GM23338 (cell line): Measurements from ENCODE around the gene TUBB1.

Experiments used
- CTCF ChIP-seq, 2 experiments: fragments of 200-600 bp in 1 of 2; sonication (generic) in 1 of 2; conservative IDR thresholded peaks; 2 replicates each; pipeline versions ENCODE4 v1.5.1 to v1.6.1; 2016 to 2017; ENCODE audit warnings: antibody characterized with exemption in 2 of 2, low read depth in 2 of 2, mild to moderate bottlenecking in 2 of 2, moderate library complexity in 1 of 2
- ETS1 ChIP-seq: IDR thresholded peaks from 2 replicates; pipeline ENCODE4 v1.6.1; 2016; ENCODE audit warnings: antibody characterized with exemption
- EZH2 ChIP-seq: fragments of 200-600 bp; sonication (generic); IDR thresholded peaks from one replicate; pipeline ENCODE4 v1.8.0; 2017; ENCODE audit warnings: antibody characterized with exemption, mild to moderate bottlenecking, low read depth; ENCODE audit not compliant: unreplicated experiment
- JUNB ChIP-seq: IDR thresholded peaks from one replicate; pipeline ENCODE4 v1.6.1; 2016; ENCODE audit warnings: antibody characterized with exemption; ENCODE audit not compliant: unreplicated experiment
- NANOG ChIP-seq: IDR thresholded peaks from 2 replicates; pipeline ENCODE4 v1.6.1; 2016; ENCODE audit warnings: antibody characterized with exemption, borderline replicate concordance
- POLR2AphosphoS5 ChIP-seq: IDR thresholded peaks from 2 replicates; pipeline ENCODE4 v1.6.1; 2016; ENCODE audit warnings: antibody characterized with exemption, low read depth
- REST ChIP-seq: IDR thresholded peaks from one replicate; pipeline ENCODE4 v1.6.1; 2018; ENCODE audit warnings: antibody characterized with exemption; ENCODE audit not compliant: unreplicated experiment
- ZNF462 ChIP-seq: fragments of 250-450 bp; sonication (Bioruptor Pico); IDR thresholded peaks from 2 replicates; pipeline ENCODE4 v1.5.0; 2020; ENCODE audit warnings: mild to moderate bottlenecking, moderate library complexity

- TF ChIP-seq CTCF (conservative IDR thresholded peaks at IDR 0.05; ENCODE audit: low read depth in 2 of 2) (no peak), ETS1 (no peak), ZNF462 (CRISPR knock-in tag) (no peak), JUNB (no peak), REST (no peak), POLR2AphosphoS5 (no peak), NANOG (no peak), EZH2 (no peak)
These were observed 32.8 kb upstream of the TUBB1 start for GRCh38 chr20:58986286-58986967.
